Keratinocyte (primary cell): ENCODE measurements around the gene RASSF6.
A peak's percentile ranks its signal among the peaks of the same experiment; 100 is the strongest.

ENCODE experiments used
- EZH2 ChIP-seq: IDR thresholded peaks from one replicate; pipeline ENCODE4 v1.6.1; 2012; ENCODE audit warnings: inconsistent platforms, mild to moderate bottlenecking, low read length, moderate library complexity
- TF ChIP-seq, protein P1 (sequence below), 3 experiments: IDR thresholded peaks in 1 of 3; conservative IDR thresholded peaks in 1 of 3; optimal IDR thresholded peaks in 1 of 3; 2 replicates in 2 of 3; 3 replicates in 1 of 3; pipeline versions ENCODE3 to v1.5.1; 2011; ENCODE audit warnings: low read length in 3 of 3, mild to moderate bottlenecking in 3 of 3, moderate library complexity in 2 of 3, control low read depth in 1 of 3, inconsistent platforms in 1 of 3; ENCODE audit not compliant: insufficient read depth in 2 of 3; ENCODE audit errors: extremely low read depth in 1 of 3

DNA sequence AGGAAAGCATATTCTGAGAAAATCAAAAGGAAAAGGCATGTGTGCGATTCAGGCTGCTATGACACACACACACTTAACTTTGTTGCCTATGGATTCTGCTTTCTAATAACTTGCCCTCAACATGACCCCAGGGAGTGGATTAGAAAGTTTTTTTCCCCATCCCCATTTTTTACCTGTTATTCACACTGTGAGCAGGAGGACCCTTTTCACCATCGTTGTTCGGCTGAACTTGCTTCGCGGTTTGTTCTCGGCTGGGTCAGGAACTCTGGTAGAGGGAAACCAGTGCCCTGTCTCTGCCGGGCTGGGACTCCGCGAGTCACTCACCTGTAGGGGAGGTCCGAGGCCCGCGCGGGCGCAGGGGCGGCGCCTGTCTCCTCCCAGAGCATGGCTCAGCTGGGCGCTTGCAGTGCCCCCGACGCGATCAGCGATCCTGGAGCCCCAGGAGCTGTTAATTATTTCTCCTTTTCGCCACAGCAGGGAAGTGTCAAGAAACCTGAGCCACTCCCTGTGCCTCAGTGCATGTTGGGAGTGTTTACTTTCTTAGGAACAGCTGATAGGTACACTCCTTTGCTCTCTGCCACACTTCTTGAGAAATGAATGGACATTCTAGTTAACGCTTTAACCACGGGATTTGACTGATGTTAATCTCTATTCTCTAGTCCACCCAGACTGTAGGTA, at the start of gene RASSF6:
- TF ChIP-seq, protein P1, sequence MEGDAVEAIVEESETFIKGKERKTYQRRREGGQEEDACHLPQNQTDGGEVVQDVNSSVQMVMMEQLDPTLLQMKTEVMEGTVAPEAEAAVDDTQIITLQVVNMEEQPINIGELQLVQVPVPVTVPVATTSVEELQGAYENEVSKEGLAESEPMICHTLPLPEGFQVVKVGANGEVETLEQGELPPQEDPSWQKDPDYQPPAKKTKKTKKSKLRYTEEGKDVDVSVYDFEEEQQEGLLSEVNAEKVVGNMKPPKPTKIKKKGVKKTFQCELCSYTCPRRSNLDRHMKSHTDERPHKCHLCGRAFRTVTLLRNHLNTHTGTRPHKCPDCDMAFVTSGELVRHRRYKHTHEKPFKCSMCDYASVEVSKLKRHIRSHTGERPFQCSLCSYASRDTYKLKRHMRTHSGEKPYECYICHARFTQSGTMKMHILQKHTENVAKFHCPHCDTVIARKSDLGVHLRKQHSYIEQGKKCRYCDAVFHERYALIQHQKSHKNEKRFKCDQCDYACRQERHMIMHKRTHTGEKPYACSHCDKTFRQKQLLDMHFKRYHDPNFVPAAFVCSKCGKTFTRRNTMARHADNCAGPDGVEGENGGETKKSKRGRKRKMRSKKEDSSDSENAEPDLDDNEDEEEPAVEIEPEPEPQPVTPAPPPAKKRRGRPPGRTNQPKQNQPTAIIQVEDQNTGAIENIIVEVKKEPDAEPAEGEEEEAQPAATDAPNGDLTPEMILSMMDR (optimal IDR thresholded peaks at IDR 0.05 in 1 of 3, IDR thresholded peaks at IDR 0.05 in 1 of 3, conservative IDR thresholded peaks at IDR 0.05 in 1 of 3; ENCODE audit: extremely low read depth in 1 of 3, insufficient read depth in 2 of 3, low read length in 3 of 3) = peak in 1 of 3 experiments; percentile 9
- TF ChIP-seq EZH2 = no peak
